Left lung (tissue), 10 donors: ENCODE measurements around the gene PRDM13. TPM values are rescaled to one million over a fixed set of nuclear protein-coding genes. Genes with fewer than 3 reads are reported as not detected.

ENCODE experiments used
- ATAC-seq: fragments of 200-7000 bp; cut with Tn5 transposase; one replicate; pipeline ENCODE4 v1.9.1; 2020; ENCODE audit warnings: moderate library complexity
- DNase-seq, 4 donors: peaks; one replicate each; pipeline ENCODE4 v3.0.0-alpha.2; 2013 to 2020
- H3K27ac ChIP-seq, 2 donors: fragments of 200-600 bp; sonication (generic) in 1 of 2; one replicate each; pipeline versions ENCODE4 v1.5.0 to v1.8.0; 2020 to 2021
- H3K27me3 ChIP-seq, 2 donors: fragments of 200-600 bp; sonication (generic) in 1 of 2; one replicate each; pipeline versions ENCODE4 v1.5.0 to v1.8.0; 2020 to 2021
- H3K36me3 ChIP-seq, 2 donors: fragments of 200-600 bp; sonication (generic) in 1 of 2; one replicate each; pipeline versions ENCODE4 v1.5.0 to v1.8.0; 2020 to 2021
- H3K4me1 ChIP-seq, 2 donors: fragments of 200-600 bp; one replicate each; pipeline ENCODE4 v1.8.0; 2021
- H3K4me3 ChIP-seq, 2 donors: fragments of 200-600 bp; sonication (generic) in 1 of 2; one replicate each; pipeline versions ENCODE4 v1.5.0 to v1.8.0; 2020 to 2021; ENCODE audit warnings: mild to moderate bottlenecking in 1 of 2
- H3K9me3 ChIP-seq, 2 donors: fragments of 200-600 bp; sonication (generic) in 1 of 2; one replicate each; pipeline versions ENCODE4 v1.5.0 to v1.8.0; 2020 to 2021
- intact Hi-C, 2 donors: fragments of 100-400 bp; cut with DNase I; formaldehyde crosslinking; loops; one replicate each; pipeline versions ENCODE4 v1.11.2 to v1.14.2; 2022
- polyA plus RNA-seq, 6 donors: library from polyadenylated mRNA; unstranded; fragments of 120-200 nt; gene quantifications; one replicate each; pipeline ENCODE4 v1.2.1, GENCODE V29; 2013; ENCODE audit not compliant: insufficient read length in 6 of 6
- total RNA-seq, 2 donors: library from RNA; stranded (reverse); fragmentation: NEBNext Ultra II Directional; extraction: Animal tissue kit (Norgen Biotek cat#: 25700); gene quantifications; one replicate each; pipeline ENCODE4 v1.2.1, GENCODE V29; 2021
- TF ChIP-seq, protein P1 (sequence below), 2 donors: fragments of 200-600 bp; sonication (generic) in 1 of 2; IDR thresholded peaks; one replicate each; pipeline versions ENCODE4 v1.5.0 to v1.8.0; 2021; ENCODE audit warnings: antibody characterized with exemption in 2 of 2
- donor health status: DM: no; HTN: yes; CAD: no.
- donor health status: DM: no; HTN: no; CAD: no.

PRDM13 gene
- total and polyA plus RNA-seq, 8 donors, result not detected

DNA sequence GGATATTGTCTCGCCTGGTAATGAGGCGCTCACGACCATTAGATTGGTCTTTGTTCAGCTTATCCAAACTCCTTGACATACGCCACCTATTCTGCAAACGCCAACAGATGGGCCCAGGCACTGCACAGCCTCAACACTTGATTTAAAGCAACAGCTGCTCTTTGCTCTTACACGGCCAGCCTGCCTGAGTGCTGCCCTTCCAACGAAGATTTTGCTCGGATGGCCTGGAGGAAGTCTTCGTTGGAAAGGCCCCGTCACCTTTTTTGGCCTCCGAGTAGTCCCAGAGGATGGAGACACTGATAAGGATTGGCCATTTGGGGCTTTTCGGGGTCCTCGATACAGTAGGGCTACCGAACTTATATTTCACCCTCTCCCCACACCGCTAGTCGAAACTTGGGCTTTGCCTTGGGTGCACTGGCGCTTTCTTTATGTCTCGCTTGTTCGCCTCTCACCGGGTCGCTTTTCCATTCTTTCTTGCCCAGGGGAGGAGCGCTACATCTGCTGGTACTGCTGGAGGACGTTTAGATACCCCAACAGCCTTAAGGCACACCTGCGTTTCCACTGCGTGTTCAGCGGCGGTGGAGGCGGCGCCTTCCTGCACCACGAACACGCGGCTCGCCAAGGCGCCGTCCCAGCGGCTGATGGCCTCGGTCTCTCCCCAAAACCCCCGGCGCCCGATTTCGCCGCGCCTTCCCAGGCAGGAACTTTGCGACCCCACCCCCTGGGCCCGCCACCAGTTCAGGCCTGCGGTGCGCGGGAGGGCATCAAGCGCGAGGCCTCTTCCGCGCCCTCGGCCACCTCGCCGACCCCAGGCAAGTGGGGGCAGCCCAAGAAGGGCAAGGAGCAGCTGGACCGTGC lies 6.1 kb downstream of the PRDM13 start:
- H3K27me3 ChIP-seq, result peaks cover 100% of the 10 kb centered on the region in 2 donors

DNA sequence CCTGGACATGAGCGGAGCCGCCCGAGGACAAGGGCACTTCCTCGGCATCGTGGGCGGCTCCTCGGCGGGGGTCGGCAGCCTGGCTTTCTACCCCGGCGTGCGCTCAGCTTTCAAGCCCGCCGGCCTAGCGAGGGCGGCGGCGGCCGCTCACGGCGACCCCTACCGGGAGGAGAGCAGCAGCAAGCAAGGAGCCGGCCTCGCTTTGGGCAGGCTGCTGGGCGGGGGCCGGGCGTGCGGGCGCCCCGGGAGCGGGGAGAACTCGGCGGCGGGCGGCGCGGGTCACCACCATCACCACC lies 6.7 kb downstream of the PRDM13 start:
- Histone ChIP-seq H3K27ac (no peak overlapping the region), H3K9me3 (no peaks in the 10 kb centered on the region), H3K4me1 (peaks cover 16 to 21% of the 10 kb centered on the region in 2 donors), H3K4me3 (peak overlapping the region; percentile 24 to 42), H3K27me3 (peaks cover 100% of the 10 kb centered on the region in 2 donors), H3K36me3 (no peaks in the 10 kb centered on the region)
- peak in 2 of 4 donors; percentile 65 to 86 for DNase-seq
- intact Hi-C loops, result no loop called here
- ATAC-seq, result peak; percentile 88
- TF ChIP-seq, protein P1, sequence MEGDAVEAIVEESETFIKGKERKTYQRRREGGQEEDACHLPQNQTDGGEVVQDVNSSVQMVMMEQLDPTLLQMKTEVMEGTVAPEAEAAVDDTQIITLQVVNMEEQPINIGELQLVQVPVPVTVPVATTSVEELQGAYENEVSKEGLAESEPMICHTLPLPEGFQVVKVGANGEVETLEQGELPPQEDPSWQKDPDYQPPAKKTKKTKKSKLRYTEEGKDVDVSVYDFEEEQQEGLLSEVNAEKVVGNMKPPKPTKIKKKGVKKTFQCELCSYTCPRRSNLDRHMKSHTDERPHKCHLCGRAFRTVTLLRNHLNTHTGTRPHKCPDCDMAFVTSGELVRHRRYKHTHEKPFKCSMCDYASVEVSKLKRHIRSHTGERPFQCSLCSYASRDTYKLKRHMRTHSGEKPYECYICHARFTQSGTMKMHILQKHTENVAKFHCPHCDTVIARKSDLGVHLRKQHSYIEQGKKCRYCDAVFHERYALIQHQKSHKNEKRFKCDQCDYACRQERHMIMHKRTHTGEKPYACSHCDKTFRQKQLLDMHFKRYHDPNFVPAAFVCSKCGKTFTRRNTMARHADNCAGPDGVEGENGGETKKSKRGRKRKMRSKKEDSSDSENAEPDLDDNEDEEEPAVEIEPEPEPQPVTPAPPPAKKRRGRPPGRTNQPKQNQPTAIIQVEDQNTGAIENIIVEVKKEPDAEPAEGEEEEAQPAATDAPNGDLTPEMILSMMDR (IDR thresholded peaks at IDR 0.05), result peak; percentile 26 to 41

More for the DNA sequence above, 6.1 kb downstream of the PRDM13 start:
- no peaks in the 10 kb centered on the region for H3K9me3 ChIP-seq
- intact Hi-C loops, result no loop called here
- TF ChIP-seq, protein P1 (IDR thresholded peaks at IDR 0.05), result no peak
- H3K4me3 ChIP-seq, result peak overlapping the region; percentile 24 to 42
- H3K27ac ChIP-seq, result no peak overlapping the region
- no peaks in the 10 kb centered on the region for H3K36me3 ChIP-seq
- peaks cover 16 to 21% of the 10 kb centered on the region in 2 donors for H3K4me1 ChIP-seq
- peak in 1 of 4 donors; percentile 80 for DNase-seq
- ATAC-seq, result peak; percentile 9

DNA sequence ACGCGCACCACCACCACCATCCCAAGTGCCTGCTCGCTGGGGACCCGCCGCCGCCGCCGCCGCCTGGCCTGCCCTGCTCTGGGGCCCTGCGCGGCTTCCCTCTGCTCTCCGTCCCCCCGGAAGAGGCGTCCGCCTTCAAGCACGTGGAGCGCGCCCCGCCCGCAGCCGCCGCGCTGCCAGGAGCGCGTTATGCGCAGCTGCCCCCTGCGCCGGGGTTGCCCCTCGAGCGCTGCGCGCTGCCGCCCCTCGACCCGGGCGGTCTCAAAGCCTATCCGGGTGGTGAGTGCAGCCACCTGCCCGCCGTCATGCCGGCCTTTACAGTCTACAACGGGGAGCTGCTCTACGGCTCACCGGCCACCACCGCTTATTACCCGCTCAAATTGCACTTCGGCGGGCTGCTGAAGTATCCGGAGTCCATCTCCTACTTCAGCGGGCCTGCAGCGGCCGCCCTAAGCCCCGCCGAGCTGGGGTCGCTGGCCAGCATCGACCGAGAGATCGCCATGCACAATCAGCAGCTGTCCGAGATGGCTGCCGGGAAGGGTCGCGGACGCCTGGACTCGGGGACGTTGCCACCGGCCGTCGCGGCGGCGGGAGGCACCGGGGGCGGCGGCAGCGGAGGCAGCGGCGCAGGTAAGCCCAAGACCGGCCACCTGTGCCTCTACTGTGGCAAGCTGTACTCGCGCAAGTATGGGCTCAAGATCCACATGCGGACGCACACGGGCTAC lies 7.2 kb downstream of the PRDM13 start:
- H3K27ac ChIP-seq, result no peak overlapping the region
- no peaks in the 10 kb centered on the region for H3K9me3 ChIP-seq
- H3K4me1 ChIP-seq, result peaks cover 16 to 21% of the 10 kb centered on the region in 2 donors
- peak overlapping the region; percentile 24 to 42 for H3K4me3 ChIP-seq
- DNase-seq (peak in 1 of 4 donors; percentile 74), ATAC-seq (peak; percentile 62)
- H3K27me3 ChIP-seq, result peaks cover 100% of the 10 kb centered on the region in 2 donors
- intact Hi-C loops, result no loop called here
- H3K36me3 ChIP-seq, result no peaks in the 10 kb centered on the region
- TF ChIP-seq, protein P1 (IDR thresholded peaks at IDR 0.05), result no peak

DNA sequence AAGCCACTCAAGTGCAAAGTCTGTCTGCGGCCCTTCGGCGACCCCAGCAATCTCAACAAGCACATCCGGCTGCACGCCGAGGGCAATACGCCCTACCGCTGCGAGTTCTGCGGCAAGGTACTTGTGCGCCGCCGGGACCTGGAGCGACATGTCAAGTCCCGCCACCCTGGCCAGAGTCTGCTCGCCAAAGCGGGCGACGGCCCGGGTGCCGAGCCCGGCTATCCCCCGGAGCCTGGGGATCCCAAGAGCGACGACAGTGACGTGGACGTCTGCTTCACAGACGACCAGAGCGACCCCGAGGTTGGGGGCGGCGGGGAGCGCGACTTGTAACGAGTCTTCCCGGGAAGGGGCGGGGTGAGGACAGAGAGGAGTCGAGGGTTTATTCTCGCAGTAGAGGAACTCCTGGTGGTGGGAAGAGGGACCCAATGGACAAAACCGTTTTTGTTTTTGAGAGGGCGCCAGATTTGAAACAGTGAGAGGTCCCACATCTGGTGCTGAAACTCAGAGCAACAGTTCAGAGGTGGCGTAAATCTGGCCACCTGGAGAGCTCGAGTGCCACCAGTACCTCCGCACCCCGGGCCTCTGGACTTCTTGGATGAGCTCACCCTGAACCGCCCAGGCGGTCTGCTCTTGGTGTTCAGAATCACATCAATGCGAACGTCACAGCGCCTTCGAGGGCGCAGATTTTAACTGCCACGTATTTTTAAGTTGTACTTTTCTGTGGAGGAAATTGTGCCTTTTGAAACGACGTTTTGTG lies 8.0 kb downstream of the PRDM13 start:
- Histone ChIP-seq H3K4me1 (peaks cover 16 to 21% of the 10 kb centered on the region in 2 donors), H3K36me3 (no peaks in the 10 kb centered on the region), H3K9me3 (no peaks in the 10 kb centered on the region), H3K27ac (no peak overlapping the region), H3K27me3 (peaks cover 100% of the 10 kb centered on the region in 2 donors), H3K4me3 (peak overlapping the region; percentile 24 to 42)
- TF ChIP-seq, protein P1 (IDR thresholded peaks at IDR 0.05), result no peak
- ATAC-seq (peak; percentile 26), DNase-seq (peak in 1 of 4 donors; percentile 81)
- intact Hi-C loops, result no loop called here
